K562 (cell line): Measurements from ENCODE around the gene ATP8B2. TPM values are rescaled to one million over a fixed set of nuclear protein-coding genes. Genes with fewer than 3 reads are reported as not detected.

Experiments
- ATAC-seq: fragments of 200-7000 bp; cut with Tn5 transposase; 3 replicates; pipeline ENCODE4 v1.9.1; 2020; ENCODE audit warnings: moderate library complexity
- BruUV-seq: library from RNA; stranded (reverse); fragments of 400-500 nt; replicated peaks from 2 replicates; lab custom pipeline; 2021; lab: Mats Ljungman, UMichigan
- CTCF ChIA-PET: fragments of 300-600 bp; formaldehyde crosslinking; extraction: SDS; loops from one replicate; lab custom pipeline; 2021; ENCODE audit warnings: low intra/inter-chr PET ratio; lab: Yijun Ruan, JAX
- POLR2A ChIA-PET: fragments of 300-600, 350-650 bp; sonication (Branson Sonifier 250); formaldehyde crosslinking; extraction: SDS; loops from one replicate; lab custom pipeline; 2021; ENCODE audit warnings: antibody characterized with exemption, inconsistent platforms; lab: Yijun Ruan, JAX
- DNase-seq, 4 experiments: peaks; one replicate each; pipeline versions ENCODE4 v3.0.0 to v3.0.0-alpha.2; 2011 to 2018; ENCODE audit warnings: low spot score in 3 of 4, mixed read lengths in 3 of 4; ENCODE audit errors: extremely low read depth in 1 of 4
- FAIRE-seq: peaks from 2 replicates; lab custom pipeline; 2011; peaks lifted over from hg19 to GRCh38; lab: Jason Lieb, UNC
- H2AFZ ChIP-seq: 2 replicates; pipeline ENCODE4 v1.6.0; 2011; ENCODE audit warnings: low read depth, low read length, control low read depth, inconsistent platforms
- H3K27ac ChIP-seq: fragments of 200-600 bp; 3 replicates; pipeline ENCODE4 v1.8.0; 2011; ENCODE audit warnings: low read depth, mild to moderate bottlenecking, control low read depth, inconsistent platforms, low read length, moderate library complexity, mixed read lengths; ENCODE audit errors: extremely low read depth
- H3K27me3 ChIP-seq, 2 experiments: fragments of 300-600 bp in 1 of 2; 2 replicates in 1 of 2; 3 replicates in 1 of 2; pipeline versions ENCODE4 v1.6.0 to v1.8.0; 2011; ENCODE audit warnings: inconsistent platforms in 2 of 2, low read length in 2 of 2, mild to moderate bottlenecking in 1 of 2, mixed read lengths in 1 of 2, moderate library complexity in 1 of 2; ENCODE audit not compliant: control insufficient read depth in 2 of 2, insufficient read depth in 2 of 2
- H3K36me3 ChIP-seq: fragments of 300-600 bp; 3 replicates; pipeline ENCODE4 v1.8.0; 2011; ENCODE audit warnings: mild to moderate bottlenecking, low read length, inconsistent platforms; ENCODE audit not compliant: control insufficient read depth, insufficient read depth
- H3K4me1 ChIP-seq, 2 experiments: fragments of 200-600 bp in 1 of 2; replicated peaks in 1 of 2; 2 replicates in 1 of 2; 3 replicates in 1 of 2; pipeline versions ENCODE4 v1.5.1 to v1.8.0; 2011; ENCODE audit warnings: inconsistent platforms in 2 of 2, low read length in 2 of 2, mild to moderate bottlenecking in 1 of 2, mixed read lengths in 1 of 2, moderate library complexity in 1 of 2; ENCODE audit not compliant: control insufficient read depth in 2 of 2, insufficient read depth in 2 of 2
- H3K4me2 ChIP-seq: 2 replicates; pipeline ENCODE4 v1.6.1; 2011; ENCODE audit warnings: low read length, control low read depth, inconsistent platforms, mixed read lengths; ENCODE audit not compliant: insufficient read depth
- H3K4me3 ChIP-seq: fragments of 200-600 bp; sonication (generic), shearing (Covaris generic); 2 replicates; pipeline ENCODE4 v1.5.1; 2016; ENCODE audit warnings: control low read depth, inconsistent platforms
- H3K79me2 ChIP-seq: fragments of 200-600 bp; 3 replicates; pipeline ENCODE4 v1.8.0; 2011; ENCODE audit warnings: low read length, inconsistent platforms; ENCODE audit not compliant: control insufficient read depth, insufficient read depth
- H3K9ac ChIP-seq, 2 experiments: 2 replicates each; pipeline versions ENCODE4 v1.6.0 to v1.6.1; 2011; ENCODE audit warnings: low read depth in 2 of 2, low read length in 2 of 2, control low read depth in 1 of 2, inconsistent platforms in 1 of 2, mild to moderate bottlenecking in 1 of 2, mixed read lengths in 1 of 2; ENCODE audit not compliant: insufficient read depth in 1 of 2
- H3K9me1 ChIP-seq: one replicate; pipeline ENCODE4 v1.6.0; 2011; ENCODE audit warnings: inconsistent platforms, mild to moderate bottlenecking, low read length, moderate library complexity; ENCODE audit not compliant: control insufficient read depth, insufficient read depth
- H3K9me3 ChIP-seq: replicated peaks from 2 replicates; pipeline ENCODE4 v1.5.1; 2011; ENCODE audit warnings: low read depth, low read length, inconsistent platforms; ENCODE audit not compliant: control insufficient read depth, insufficient read depth
- H4K20me1 ChIP-seq: replicated peaks from 2 replicates; pipeline ENCODE4 v1.6.1; 2011; ENCODE audit warnings: low read length, inconsistent platforms, mixed read lengths; ENCODE audit not compliant: control insufficient read depth, insufficient read depth
- CBX8 ChIP-seq: fragments of 200-600 bp; sonication (generic); IDR thresholded peaks from 2 replicates; pipeline ENCODE4 v1.6.1; 2012; ENCODE audit warnings: borderline replicate concordance, mixed run types, low read depth, mild to moderate bottlenecking, moderate library complexity, mixed read lengths, low read length, control low read depth, inconsistent platforms; ENCODE audit not compliant: poor library complexity, severe bottlenecking; ENCODE audit errors: extremely low read depth
- CHD4 ChIP-seq: fragments of 200-600 bp; sonication (generic); IDR thresholded peaks from 3 replicates; pipeline ENCODE4 v1.6.1; 2012; ENCODE audit warnings: low read depth, mild to moderate bottlenecking, mixed read lengths, low read length, inconsistent platforms; ENCODE audit not compliant: insufficient read depth, insufficient replicate concordance, poor library complexity, severe bottlenecking
- FOXO4 ChIP-seq: fragments of 450-650 bp; formaldehyde crosslinking; IDR thresholded peaks from 2 replicates; pipeline ENCODE4 v1.4.0; 2020; ENCODE audit warnings: mild to moderate bottlenecking, moderate library complexity
- HES1 ChIP-seq: fragments of 450-650 bp; IDR thresholded peaks from 2 replicates; pipeline ENCODE4 v1.6.1; 2016; ENCODE audit warnings: low read depth, mild to moderate bottlenecking, moderate library complexity
- HOXB6 ChIP-seq: fragments of 250-450 bp; sonication (Bioruptor Pico); IDR thresholded peaks from 2 replicates; pipeline ENCODE4 v1.5.1; 2022; ENCODE audit warnings: mild to moderate bottlenecking, borderline replicate concordance
- PHB2 ChIP-seq: fragments of 450-650 bp; IDR thresholded peaks from 2 replicates; pipeline ENCODE4 v1.6.1; 2017; ENCODE audit warnings: low read depth
- PHTF2 ChIP-seq: fragments of 250-450 bp; sonication (Bioruptor Pico); IDR thresholded peaks from 2 replicates; pipeline ENCODE4 v1.5.0; 2021; ENCODE audit warnings: mild to moderate bottlenecking
- SRSF1 ChIP-seq: fragments of 200-400 bp; formaldehyde crosslinking; IDR thresholded peaks from 2 replicates; pipeline ENCODE4 v1.6.1; 2017; ENCODE audit warnings: mild to moderate bottlenecking, low read depth, low read length, moderate library complexity
- TBP ChIP-seq: optimal IDR thresholded peaks from 2 replicates; pipeline ENCODE3; 2011; ENCODE audit warnings: low read depth, low read length, improper control_type of control experiment
- TEAD2 ChIP-seq: fragments of 450-650 bp; IDR thresholded peaks from 2 replicates; pipeline ENCODE4 v1.6.1; 2016; ENCODE audit warnings: missing genetic modification characterization, control low read depth, missing compliant biosample characterization
- ZNF699 ChIP-seq: fragments of 250-450 bp; sonication (Bioruptor Pico); IDR thresholded peaks from 2 replicates; pipeline ENCODE4 v1.8.0; 2021; ENCODE audit warnings: mild to moderate bottlenecking, moderate library complexity; ENCODE audit not compliant: insufficient replicate concordance
- in situ Hi-C: fragments of 300-500 bp; cut with MboI; formaldehyde crosslinking; loops from 4 replicates; pipeline ENCODE4 v1.15.0; 2018; ENCODE audit warnings: inconsistent platforms, mixed read lengths
- intact Hi-C: fragments of 100-400 bp; cut with micrococcal nuclease; formaldehyde crosslinking; loops from 2 replicates; pipeline ENCODE4 v1.14.2; 2022
- polyA plus RNA-seq, 8 experiments: library from polyadenylated mRNA; depleted of rRNA in 4 of 8; stranded (reverse) in 5 of 8; unstranded in 3 of 8; fragments of >200 nt; fragmentation: Nextera tagmentation in 2 of 8; fragmentation: Illumina TruSeq in 1 of 8; extraction: Ambion mirVana in 2 of 8; extraction: Trizol in 1 of 8; gene quantifications; 2 replicates each; pipeline versions ENCODE4 v1.2.1 to v1.2.3, GENCODE V29; 2011 to 2014; ENCODE audit warnings: inconsistent platforms in 1 of 8, missing spikeins in 1 of 8
- total RNA-seq, 7 experiments: library from RNA; depleted of rRNA in 6 of 7; stranded (reverse); fragments of >200 nt in 6 of 7; fragmentation: Illumina TruSeq in 2 of 7; extraction: Trizol in 2 of 7; gene quantifications; 2 replicates each; pipeline versions ENCODE4 v1.2.1 to v1.2.3, GENCODE V29; 2011 to 2021; ENCODE audit warnings: low replicate concordance in 1 of 7
- TF ChIP-seq, protein P1 (sequence below): fragments of 450-650 bp; IDR thresholded peaks from 2 replicates; pipeline ENCODE4 v1.6.1; 2016; ENCODE audit warnings: missing biosample characterization, missing genetic modification characterization

Gene ATP8B2
- total and polyA plus RNA-seq, 9 of the 15 experiments (the other 6 are each of a cell fraction or from before 2014, with no cell fraction given), result 0.27 to 33.2 (median 18.4) TPM

- CTCF ChIA-PET, result no interaction called here
- no peak overlapping the region for H3K27ac ChIP-seq
Observed at GRCh38 chr1:154330669-154331068, 5.3 kb downstream of the ATP8B2 start.

More at GRCh38 chr1:154330669-154331068, 5.3 kb downstream of the ATP8B2 start:
- TF ChIP-seq SRSF1 (no peak), TBP (no peak), PHB2 (no peak), PHTF2 (CRISPR knock-in tag) (no peak), ZNF699 (no peak), CBX8 (no peak), TEAD2 (tag) (no peak), FOXO4 (CRISPR knock-in tag) (no peak), HOXB6 (no peak), CHD4 (no peak), HES1 (no peak)
- TF ChIP-seq, protein P1, sequence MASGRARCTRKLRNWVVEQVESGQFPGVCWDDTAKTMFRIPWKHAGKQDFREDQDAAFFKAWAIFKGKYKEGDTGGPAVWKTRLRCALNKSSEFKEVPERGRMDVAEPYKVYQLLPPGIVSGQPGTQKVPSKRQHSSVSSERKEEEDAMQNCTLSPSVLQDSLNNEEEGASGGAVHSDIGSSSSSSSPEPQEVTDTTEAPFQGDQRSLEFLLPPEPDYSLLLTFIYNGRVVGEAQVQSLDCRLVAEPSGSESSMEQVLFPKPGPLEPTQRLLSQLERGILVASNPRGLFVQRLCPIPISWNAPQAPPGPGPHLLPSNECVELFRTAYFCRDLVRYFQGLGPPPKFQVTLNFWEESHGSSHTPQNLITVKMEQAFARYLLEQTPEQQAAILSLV, result no peak
- no peak overlapping the region for H3K9ac ChIP-seq
- no peaks in the 10 kb centered on the region for H3K9me3 ChIP-seq
- no peak overlapping the region for H3K4me2 ChIP-seq
- peaks cover 8 to 26% of the 10 kb centered on the region in 2 experiments; a peak in 4 of 5 replicates for H3K4me1 ChIP-seq
- BruUV-seq, result no TSS peak
- H3K79me2 ChIP-seq, result peaks cover 15% of the 10 kb centered on the region
- intact Hi-C loops (no loop called here), in situ Hi-C loops (no loop called here)
- H3K36me3 ChIP-seq, result peaks cover 41% of the 10 kb centered on the region; the same call in 2 of the 3 replicates
- H3K4me3 ChIP-seq, result no peak overlapping the region
- no peaks in the 10 kb centered on the region for H3K27me3 ChIP-seq
- ATAC-seq (no peak), FAIRE-seq (no peak), DNase-seq (no peak)
- no peak overlapping the region for H2AFZ ChIP-seq
- H3K9me1 ChIP-seq, result no peaks in the 10 kb centered on the region
- POLR2A ChIA-PET, result no interaction called here
- no peaks in the 10 kb centered on the region for H4K20me1 ChIP-seq
